Fibroblast of the aortic adventitia (primary cell): ENCODE results near the gene DOCK10. TPM values are rescaled to one million over a fixed set of nuclear protein-coding genes. Genes with fewer than 3 reads are reported as not detected.

Experiments
- DNase-seq: peaks from one replicate; pipeline ENCODE4 v3.0.0-alpha.2; 2010; ENCODE audit warnings: low read depth
- H3K4me3 ChIP-seq: 2 replicates; pipeline ENCODE4 v1.5.1; 2011; ENCODE audit warnings: low read depth, mild to moderate bottlenecking, control low read depth, low read length, moderate library complexity
- total RNA-seq: library from RNA; depleted of rRNA; stranded (reverse); fragments of >200 nt; gene quantifications from 2 replicates; pipeline ENCODE4 v1.2.3, GENCODE V29; 2012; ENCODE audit warnings: low replicate concordance
- TF ChIP-seq, protein P1 (sequence below): IDR thresholded peaks from 2 replicates; pipeline ENCODE4 v1.5.1; 2011; ENCODE audit warnings: mild to moderate bottlenecking, low read length, control low read depth, inconsistent platforms; ENCODE audit not compliant: insufficient read depth

DOCK10 gene
- total RNA-seq, 1 donor: 66.2 TPM

DNA sequence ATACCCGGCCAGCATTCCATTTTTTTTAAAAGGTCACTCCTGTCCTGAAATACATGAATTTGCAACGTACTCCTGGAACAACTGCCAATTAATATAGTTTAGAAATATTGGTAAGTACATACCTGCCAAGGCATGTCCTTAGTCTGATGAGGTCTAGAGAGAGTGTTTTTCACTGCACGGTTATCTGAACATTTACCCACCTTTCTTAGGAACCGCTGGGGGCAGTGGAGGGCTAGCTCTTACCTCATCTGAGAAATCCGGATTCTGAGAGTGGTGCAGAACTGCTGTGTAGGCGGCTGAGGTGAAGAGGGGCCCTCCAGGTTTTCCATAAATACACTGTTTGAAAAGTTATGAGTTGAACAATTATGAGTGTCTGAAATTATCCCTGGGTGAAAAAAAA, 193.0 kb downstream of the DOCK10 start:
- H3K4me3 ChIP-seq: no peak overlapping the region
- TF ChIP-seq, protein P1, sequence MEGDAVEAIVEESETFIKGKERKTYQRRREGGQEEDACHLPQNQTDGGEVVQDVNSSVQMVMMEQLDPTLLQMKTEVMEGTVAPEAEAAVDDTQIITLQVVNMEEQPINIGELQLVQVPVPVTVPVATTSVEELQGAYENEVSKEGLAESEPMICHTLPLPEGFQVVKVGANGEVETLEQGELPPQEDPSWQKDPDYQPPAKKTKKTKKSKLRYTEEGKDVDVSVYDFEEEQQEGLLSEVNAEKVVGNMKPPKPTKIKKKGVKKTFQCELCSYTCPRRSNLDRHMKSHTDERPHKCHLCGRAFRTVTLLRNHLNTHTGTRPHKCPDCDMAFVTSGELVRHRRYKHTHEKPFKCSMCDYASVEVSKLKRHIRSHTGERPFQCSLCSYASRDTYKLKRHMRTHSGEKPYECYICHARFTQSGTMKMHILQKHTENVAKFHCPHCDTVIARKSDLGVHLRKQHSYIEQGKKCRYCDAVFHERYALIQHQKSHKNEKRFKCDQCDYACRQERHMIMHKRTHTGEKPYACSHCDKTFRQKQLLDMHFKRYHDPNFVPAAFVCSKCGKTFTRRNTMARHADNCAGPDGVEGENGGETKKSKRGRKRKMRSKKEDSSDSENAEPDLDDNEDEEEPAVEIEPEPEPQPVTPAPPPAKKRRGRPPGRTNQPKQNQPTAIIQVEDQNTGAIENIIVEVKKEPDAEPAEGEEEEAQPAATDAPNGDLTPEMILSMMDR: no peak
- DNase-seq: no peak

DNA sequence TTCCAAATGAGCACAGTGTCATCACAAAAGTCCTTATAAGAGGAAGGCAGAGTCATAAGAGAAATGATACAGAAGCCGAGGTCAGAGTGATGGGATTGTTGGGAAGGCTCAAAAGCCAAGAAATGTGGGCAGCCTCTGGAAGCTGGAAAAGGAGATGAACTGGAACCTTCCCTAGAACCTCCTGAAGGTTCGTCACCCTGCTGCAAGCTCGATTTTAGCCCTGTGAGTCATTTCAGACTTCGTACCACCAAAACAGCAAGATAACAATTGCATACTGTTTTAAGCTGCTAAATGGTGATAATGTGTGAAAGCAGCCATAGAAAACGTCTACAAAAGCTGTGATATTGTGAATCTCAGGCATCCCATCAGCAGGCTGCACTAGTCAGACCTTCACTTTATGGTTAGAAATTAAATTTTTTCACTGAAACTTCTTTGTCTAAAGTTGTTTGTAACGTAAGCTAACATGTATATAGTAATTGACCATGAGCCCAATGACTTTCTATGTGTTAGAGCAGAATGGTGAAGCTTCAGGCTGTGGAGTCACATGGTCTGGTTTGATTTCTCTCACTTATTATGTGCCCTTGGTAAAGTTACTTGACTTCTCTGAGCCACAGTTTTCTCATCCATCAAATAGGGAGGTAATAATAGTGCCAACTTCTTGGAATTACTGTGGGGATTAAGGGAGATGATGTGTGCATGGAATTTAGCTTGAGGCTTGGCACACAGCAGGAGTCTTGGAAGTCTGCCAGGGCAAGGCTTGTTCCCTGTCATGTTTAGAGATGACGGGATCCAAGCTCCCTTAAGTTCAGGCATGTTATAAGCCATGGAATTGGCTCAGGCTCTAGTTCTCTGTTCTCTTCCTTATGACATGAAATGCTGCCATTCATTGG, 194.1 kb downstream of the DOCK10 start:
- TF ChIP-seq, protein P1: no peak
- peak; percentile 96 for DNase-seq
- no peak overlapping the region for H3K4me3 ChIP-seq

DNA sequence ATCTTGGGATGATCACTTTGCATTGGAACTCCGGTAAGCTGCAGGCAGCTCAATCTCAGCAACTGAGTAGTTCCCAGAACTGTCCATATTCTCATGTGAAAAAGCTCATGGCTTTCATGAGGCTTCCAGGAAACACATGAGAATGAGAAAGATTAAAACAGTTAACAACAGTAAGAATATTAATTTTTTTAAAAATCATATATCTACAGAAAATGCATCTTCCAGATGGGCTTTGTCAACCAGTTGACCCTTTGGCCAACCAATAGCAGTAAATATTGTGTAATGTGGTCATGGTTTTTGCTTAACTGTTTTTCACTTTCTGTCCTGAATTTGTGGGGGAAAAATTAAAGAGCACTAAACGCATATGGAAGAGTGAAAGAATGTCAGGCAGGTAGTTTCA, 194.9 kb downstream of the DOCK10 start:
- TF ChIP-seq, protein P1: no peak
- no peak for DNase-seq
- H3K4me3 ChIP-seq: no peak overlapping the region

DNA sequence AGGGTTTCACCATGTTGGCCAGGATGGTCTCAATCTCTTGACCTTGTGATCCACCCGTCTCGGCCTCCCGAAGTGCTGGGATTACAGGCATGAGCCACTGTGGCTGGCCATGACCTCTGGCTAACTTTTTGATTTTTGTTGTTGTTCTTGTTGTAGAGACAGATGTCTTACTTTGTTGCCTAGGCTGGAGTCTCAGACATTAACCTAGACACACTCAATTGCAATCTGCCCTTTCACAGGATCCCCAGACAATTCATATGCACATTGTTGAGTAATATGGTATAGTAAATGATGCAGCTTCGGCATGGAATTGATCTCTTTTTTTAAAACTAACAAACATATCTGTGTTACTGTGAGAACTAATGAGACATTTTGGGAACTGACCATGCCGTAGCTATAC, 195.6 kb downstream of the DOCK10 start:
- no peak for DNase-seq
- TF ChIP-seq, protein P1: no peak
- no peak overlapping the region for H3K4me3 ChIP-seq

DNA sequence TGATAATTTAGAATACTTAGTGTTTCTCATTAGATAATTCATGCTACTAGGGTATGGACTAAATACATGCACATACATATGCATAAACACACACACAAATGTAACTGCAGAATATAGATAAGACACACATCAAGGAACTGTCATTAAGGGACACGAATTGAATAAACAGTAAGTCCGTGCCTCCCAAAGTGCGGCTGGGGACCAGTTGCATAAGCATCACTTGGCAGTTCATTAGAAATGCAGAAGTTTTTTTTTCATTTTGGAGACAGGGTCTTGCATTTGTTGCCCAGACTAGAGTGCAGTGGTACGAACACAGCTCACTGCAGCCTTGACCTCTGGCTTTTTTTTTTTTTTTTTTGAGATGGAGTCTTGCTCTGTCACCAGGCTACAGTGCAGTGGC, 196.1 kb downstream of the DOCK10 start:
- DNase-seq: no peak
- H3K4me3 ChIP-seq: no peak overlapping the region
- TF ChIP-seq, protein P1: no peak

DNA sequence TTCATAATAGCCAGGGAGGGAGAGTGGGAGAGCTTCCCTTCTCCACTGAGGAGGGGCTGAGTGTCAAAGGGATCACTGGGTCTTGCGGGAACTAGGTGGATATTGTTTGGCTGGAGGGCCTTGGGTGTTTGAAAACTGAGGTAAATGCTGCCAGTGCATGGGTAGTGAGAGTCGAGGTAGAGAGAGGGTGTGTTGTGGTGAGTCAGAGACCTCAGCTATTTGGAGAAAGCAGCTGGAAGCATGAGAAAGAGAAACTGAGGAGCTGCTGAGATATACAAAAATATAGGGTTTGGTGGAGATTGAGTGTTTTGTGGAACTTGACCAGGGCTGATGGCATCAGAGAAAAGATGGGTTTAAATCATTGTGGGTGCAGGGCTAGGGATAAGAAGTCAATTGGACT, 199.1 kb downstream of the DOCK10 start:
- peak; percentile 6 for DNase-seq
- TF ChIP-seq, protein P1: no peak
- no peak overlapping the region for H3K4me3 ChIP-seq

DNA sequence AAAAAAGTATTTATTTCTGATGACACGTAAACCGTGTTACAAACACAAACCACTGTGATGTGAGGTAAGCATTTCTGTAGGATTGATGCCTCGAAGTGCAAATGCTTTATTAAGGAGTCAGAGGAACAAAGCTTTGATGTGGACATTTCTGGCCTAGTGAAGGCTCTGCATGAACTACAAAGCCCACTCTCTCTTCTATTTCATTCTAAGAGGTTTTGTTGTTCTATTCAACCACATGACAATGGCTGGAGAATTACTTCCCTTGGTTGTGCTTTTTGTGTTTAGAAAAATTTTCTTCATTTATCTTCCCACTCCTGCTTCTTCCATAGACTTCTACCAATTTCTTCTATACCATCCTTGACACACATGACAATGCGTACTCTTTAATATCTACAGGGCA, 200.4 kb downstream of the DOCK10 start:
- no peak overlapping the region for H3K4me3 ChIP-seq
- TF ChIP-seq, protein P1: no peak
- DNase-seq: no peak
